ENCODE results near the gene GFRA1.
"Not testable (repeated sequence)": the region's sequence is repeated elsewhere in the genome, so short reads cannot be mapped to it uniquely, and the experiment has no call there.

Gene GFRA1

DNA sequence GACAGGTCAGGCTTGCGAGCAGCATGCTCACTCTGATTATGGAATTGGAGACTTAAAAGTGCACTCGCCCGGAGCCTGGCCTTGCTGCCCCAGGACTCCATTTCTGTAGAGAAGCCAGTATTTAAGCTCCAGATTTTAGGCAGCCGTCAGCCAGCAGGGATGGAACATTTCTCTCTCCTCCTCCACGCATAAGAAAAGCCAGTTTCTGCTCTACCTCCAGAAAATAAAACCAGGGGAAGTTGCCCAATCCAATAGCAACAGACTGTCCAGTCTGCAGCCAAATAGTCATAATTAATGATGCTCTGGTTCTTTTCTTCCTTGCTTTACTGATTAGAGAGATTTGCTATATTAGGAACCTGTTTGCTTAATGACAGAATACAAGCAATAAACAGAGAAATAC is 203.2 kb downstream of the GFRA1 start:
- Histone ChIP-seq H3K9me3 (ENCODE audit: control insufficient read depth, low read length) (no peaks in the 10 kb centered on the region), H3K4me3 (ENCODE audit: insufficient read depth, low read depth, low read length, poor library complexity, severe bottlenecking) (no peak overlapping the region), H3K4me1 (ENCODE audit: control insufficient read depth, insufficient read depth, low read length, poor library complexity, severe bottlenecking) (no peaks in the 10 kb centered on the region), H3K36me3 (ENCODE audit: control insufficient read depth, insufficient read depth, low read length) (no peaks in the 10 kb centered on the region), H3K27me3 (replicated peaks; ENCODE audit: control insufficient read depth, insufficient read depth, low read length, poor library complexity, severe bottlenecking) (no peaks in the 10 kb centered on the region), H3K27ac (ENCODE audit: insufficient read depth, low read length, poor library complexity, severe bottlenecking) (no peak overlapping the region)
- no peak for DNase-seq

DNA sequence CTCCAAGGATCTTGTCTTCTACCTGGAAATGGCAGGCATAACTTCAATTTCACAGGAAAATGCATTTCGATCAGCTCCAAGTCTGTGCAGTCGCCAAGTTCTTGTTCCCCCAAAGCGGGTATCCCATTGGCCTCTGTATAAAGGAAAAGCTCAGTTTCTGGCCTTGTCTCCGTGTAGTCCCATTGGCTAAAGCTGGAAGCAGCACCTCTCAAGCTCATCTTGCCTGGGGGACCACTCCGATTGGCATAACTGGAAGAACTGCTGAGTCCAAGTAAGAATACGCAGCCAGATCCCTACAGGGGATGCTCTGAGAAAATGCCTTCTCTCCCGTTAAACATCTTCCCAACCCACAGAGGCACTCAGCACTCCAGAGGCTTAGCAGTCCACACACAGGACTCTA is 205.2 kb downstream of the GFRA1 start:
- no peaks in the 10 kb centered on the region for H3K9me3 ChIP-seq (ENCODE audit: control insufficient read depth, low read length)
- no peaks in the 10 kb centered on the region for H3K27me3 ChIP-seq (replicated peaks; ENCODE audit: control insufficient read depth, insufficient read depth, low read length, poor library complexity, severe bottlenecking)
- no peak overlapping the region for H3K4me3 ChIP-seq (ENCODE audit: insufficient read depth, low read depth, low read length, poor library complexity, severe bottlenecking)
- no peak for DNase-seq
- no peaks in the 10 kb centered on the region for H3K4me1 ChIP-seq (ENCODE audit: control insufficient read depth, insufficient read depth, low read length, poor library complexity, severe bottlenecking)
- no peak overlapping the region for H3K27ac ChIP-seq (ENCODE audit: insufficient read depth, low read length, poor library complexity, severe bottlenecking)
- H3K36me3 ChIP-seq (ENCODE audit: control insufficient read depth, insufficient read depth, low read length): no peaks in the 10 kb centered on the region

DNA sequence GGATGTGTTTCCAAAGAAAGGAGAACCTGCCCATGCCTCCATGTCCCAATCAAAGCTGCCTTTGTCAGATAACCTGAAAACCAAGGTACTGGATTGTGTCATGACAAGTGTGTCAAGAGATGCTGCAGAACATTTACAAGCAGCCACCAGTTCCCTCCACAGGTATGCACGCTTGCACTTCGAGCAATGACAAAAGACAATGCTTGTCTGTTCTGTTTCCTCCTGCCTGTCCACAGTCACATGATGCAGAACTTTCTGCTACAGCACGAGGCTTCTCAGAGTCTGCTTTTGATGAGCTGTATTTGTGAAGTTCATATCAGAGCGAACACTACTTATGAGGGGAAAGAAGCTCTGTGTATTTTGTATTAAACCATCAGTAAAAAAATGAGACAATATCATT is 209.9 kb downstream of the GFRA1 start:
- H3K4me3 ChIP-seq (ENCODE audit: insufficient read depth, low read depth, low read length, poor library complexity, severe bottlenecking): no peak overlapping the region
- H3K27me3 ChIP-seq (replicated peaks; ENCODE audit: control insufficient read depth, insufficient read depth, low read length, poor library complexity, severe bottlenecking): no peaks in the 10 kb centered on the region
- no peaks in the 10 kb centered on the region for H3K4me1 ChIP-seq (ENCODE audit: control insufficient read depth, insufficient read depth, low read length, poor library complexity, severe bottlenecking)
- no peak for DNase-seq
- no peaks in the 10 kb centered on the region for H3K9me3 ChIP-seq (ENCODE audit: control insufficient read depth, low read length)
- H3K27ac ChIP-seq (ENCODE audit: insufficient read depth, low read length, poor library complexity, severe bottlenecking): no peak overlapping the region
- no peaks in the 10 kb centered on the region for H3K36me3 ChIP-seq (ENCODE audit: control insufficient read depth, insufficient read depth, low read length)

DNA sequence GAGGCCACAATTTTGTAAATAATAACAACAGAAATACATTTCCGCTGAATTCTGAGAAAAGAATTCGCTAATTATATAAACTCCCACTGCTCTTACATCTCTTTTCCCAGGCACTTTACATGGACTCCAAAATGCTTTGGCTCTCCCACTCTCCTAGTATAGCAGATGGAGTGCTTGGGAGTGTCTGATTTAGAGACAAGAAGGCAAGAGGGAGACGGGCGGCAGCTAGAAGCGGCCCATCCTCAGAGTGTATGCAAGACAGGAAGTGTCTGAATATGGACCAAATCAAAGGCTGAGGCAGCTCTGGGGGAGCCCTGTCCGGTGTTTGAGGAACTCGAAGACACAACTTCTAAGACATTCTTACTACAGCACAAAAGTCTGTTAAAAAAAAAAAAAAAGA is 212.1 kb downstream of the GFRA1 start:
- H3K9me3 ChIP-seq (ENCODE audit: control insufficient read depth, low read length): no peaks in the 10 kb centered on the region
- H3K4me3 ChIP-seq (ENCODE audit: insufficient read depth, low read depth, low read length, poor library complexity, severe bottlenecking): no peak overlapping the region
- H3K4me1 ChIP-seq (ENCODE audit: control insufficient read depth, insufficient read depth, low read length, poor library complexity, severe bottlenecking): no peaks in the 10 kb centered on the region
- no peak for DNase-seq
- H3K27me3 ChIP-seq (replicated peaks; ENCODE audit: control insufficient read depth, insufficient read depth, low read length, poor library complexity, severe bottlenecking): no peaks in the 10 kb centered on the region
- H3K36me3 ChIP-seq (ENCODE audit: control insufficient read depth, insufficient read depth, low read length): no peaks in the 10 kb centered on the region
- no peak overlapping the region for H3K27ac ChIP-seq (ENCODE audit: insufficient read depth, low read length, poor library complexity, severe bottlenecking)

GRCh38 chr10:116059320-116059719 is 213.7 kb downstream of the GFRA1 start:
- H3K4me3 ChIP-seq (ENCODE audit: insufficient read depth, low read depth, low read length, poor library complexity, severe bottlenecking): no peak overlapping the region
- no peak for DNase-seq
- H3K27ac ChIP-seq (ENCODE audit: insufficient read depth, low read length, poor library complexity, severe bottlenecking): no peak overlapping the region
- H3K9me3 ChIP-seq (ENCODE audit: control insufficient read depth, low read length): no peaks in the 10 kb centered on the region
- no peaks in the 10 kb centered on the region for H3K36me3 ChIP-seq (ENCODE audit: control insufficient read depth, insufficient read depth, low read length)
- no peaks in the 10 kb centered on the region for H3K4me1 ChIP-seq (ENCODE audit: control insufficient read depth, insufficient read depth, low read length, poor library complexity, severe bottlenecking)
- H3K27me3 ChIP-seq (replicated peaks; ENCODE audit: control insufficient read depth, insufficient read depth, low read length, poor library complexity, severe bottlenecking): no peaks in the 10 kb centered on the region

DNA sequence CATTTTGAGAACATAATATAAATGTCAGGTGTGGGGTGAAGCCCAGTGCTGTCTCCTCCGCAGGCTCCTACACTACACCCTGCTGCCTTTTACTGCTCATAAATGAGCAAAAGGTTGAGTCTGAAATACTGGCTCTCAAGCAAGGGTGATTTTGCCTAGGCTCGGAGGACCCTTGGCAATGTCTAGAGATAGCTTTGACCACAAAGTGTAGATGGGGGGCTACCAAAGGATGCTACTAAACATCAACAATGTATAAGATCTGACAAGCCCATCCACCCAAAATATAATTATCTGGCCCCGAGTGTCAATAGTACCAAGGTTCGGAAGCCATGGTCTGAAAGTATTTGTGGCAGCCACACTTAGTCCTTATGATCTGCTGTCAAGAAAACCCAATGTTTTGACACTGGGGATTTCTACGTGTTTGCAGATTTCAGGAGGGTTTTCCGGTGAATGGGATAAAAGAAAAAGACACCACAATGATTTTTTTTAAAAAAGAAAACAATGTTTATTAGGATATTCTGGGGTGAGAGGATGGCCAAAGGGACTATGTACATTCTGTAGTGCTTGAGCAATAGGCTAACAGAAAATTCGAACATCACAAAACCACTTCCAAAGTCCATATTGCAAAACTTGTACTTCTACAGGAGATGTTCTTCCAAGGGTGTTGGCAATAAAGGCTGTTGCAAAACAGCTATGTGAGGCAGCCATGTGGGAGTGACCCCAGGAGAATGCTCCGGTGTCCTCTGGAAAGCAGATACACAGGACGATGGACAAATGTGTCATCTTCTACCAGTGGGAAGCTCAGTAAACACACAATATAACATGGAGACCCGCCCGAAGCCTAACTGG is 216.3 kb downstream of the GFRA1 start:
- no peaks in the 10 kb centered on the region for H3K36me3 ChIP-seq (ENCODE audit: control insufficient read depth, insufficient read depth, low read length)
- no peaks in the 10 kb centered on the region for H3K27me3 ChIP-seq (replicated peaks; ENCODE audit: control insufficient read depth, insufficient read depth, low read length, poor library complexity, severe bottlenecking)
- no peak overlapping the region for H3K27ac ChIP-seq (ENCODE audit: insufficient read depth, low read length, poor library complexity, severe bottlenecking)
- no peak overlapping the region for H3K4me3 ChIP-seq (ENCODE audit: insufficient read depth, low read depth, low read length, poor library complexity, severe bottlenecking)
- no peaks in the 10 kb centered on the region for H3K9me3 ChIP-seq (ENCODE audit: control insufficient read depth, low read length)
- no peaks in the 10 kb centered on the region for H3K4me1 ChIP-seq (ENCODE audit: control insufficient read depth, insufficient read depth, low read length, poor library complexity, severe bottlenecking)
- no peak for DNase-seq

DNA sequence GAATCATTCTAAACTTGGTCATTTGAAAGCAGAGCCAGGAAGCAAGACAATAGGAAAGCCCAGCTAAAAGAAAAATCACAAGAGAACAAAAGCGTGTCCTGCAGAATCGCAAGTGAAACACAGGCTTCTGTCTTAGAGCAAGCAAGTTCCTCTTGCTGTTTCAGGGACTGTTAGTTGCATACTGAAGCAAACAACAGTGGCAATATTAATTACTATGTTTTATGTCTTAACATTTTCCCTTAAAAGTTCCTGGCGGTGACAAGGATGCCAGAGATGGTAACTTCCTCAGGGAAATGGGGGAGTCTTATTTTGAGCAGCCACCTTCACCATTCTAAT is 217.1 kb downstream of the GFRA1 start:
- Histone ChIP-seq H3K4me1 (ENCODE audit: control insufficient read depth, insufficient read depth, low read length, poor library complexity, severe bottlenecking) (no peaks in the 10 kb centered on the region), H3K36me3 (ENCODE audit: control insufficient read depth, insufficient read depth, low read length) (no peaks in the 10 kb centered on the region), H3K9me3 (ENCODE audit: control insufficient read depth, low read length) (no peaks in the 10 kb centered on the region), H3K27ac (ENCODE audit: insufficient read depth, low read length, poor library complexity, severe bottlenecking) (no peak overlapping the region), H3K4me3 (ENCODE audit: insufficient read depth, low read depth, low read length, poor library complexity, severe bottlenecking) (no peak overlapping the region), H3K27me3 (replicated peaks; ENCODE audit: control insufficient read depth, insufficient read depth, low read length, poor library complexity, severe bottlenecking) (no peaks in the 10 kb centered on the region)
- no peak for DNase-seq

DNA sequence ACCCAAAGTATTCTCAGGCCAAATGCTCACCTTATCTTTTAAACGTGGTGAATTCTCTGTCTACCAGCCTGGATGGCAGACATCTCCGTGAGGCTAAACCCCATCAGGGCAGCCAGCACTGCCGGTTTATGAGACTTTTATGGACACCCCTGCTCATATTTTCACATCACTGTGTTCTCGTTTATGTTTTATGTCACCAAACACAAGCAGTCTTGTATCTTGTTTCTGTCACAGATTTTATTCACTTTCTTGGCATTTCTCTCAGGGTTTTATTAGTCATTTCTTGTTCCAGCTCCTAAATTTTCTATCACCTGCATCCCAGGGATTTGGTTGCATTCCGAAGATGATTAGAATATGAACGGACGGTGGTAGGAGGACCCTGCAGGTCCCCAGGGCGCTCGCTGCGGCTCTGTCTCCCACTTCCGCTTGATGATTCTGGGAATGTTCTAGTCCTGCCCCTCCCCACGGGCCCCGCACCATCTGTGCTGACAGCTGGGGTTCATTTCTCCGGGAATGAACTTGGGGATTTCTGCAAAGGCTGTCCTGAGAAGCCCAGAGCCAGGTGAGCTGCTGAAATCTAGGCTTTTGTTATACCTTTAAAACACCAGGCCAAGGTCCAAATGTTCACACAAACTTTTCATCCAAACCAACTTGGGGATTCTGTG is 217.6 kb downstream of the GFRA1 start:
- H3K27ac ChIP-seq (ENCODE audit: insufficient read depth, low read length, poor library complexity, severe bottlenecking): no peak overlapping the region
- H3K9me3 ChIP-seq (ENCODE audit: control insufficient read depth, low read length): no peaks in the 10 kb centered on the region
- no peaks in the 10 kb centered on the region for H3K27me3 ChIP-seq (replicated peaks; ENCODE audit: control insufficient read depth, insufficient read depth, low read length, poor library complexity, severe bottlenecking)
- DNase-seq: no peak
- no peak overlapping the region for H3K4me3 ChIP-seq (ENCODE audit: insufficient read depth, low read depth, low read length, poor library complexity, severe bottlenecking)
- no peaks in the 10 kb centered on the region for H3K36me3 ChIP-seq (ENCODE audit: control insufficient read depth, insufficient read depth, low read length)
- H3K4me1 ChIP-seq (ENCODE audit: control insufficient read depth, insufficient read depth, low read length, poor library complexity, severe bottlenecking): no peaks in the 10 kb centered on the region

DNA sequence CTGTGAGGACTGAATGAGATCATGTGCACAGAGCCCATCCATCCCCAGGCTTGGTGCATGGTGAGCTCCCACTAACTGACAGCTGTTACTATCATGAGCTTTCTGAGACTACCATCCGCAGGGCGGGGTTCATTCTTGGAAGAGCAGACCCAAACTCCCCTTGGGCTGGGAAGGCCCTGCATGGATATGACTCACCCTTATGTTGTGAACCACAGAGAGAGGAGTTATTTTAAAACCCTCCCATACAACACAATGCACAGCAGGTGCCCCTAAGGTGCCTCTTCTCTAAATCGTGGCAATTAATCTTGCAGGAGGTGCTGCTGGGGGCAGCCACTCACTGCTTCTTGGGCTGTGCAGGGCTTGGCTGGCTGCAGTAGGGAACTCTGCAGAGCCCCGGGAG is 219.1 kb downstream of the GFRA1 start:
- H3K9me3 ChIP-seq (ENCODE audit: control insufficient read depth, low read length): no peaks in the 10 kb centered on the region
- H3K4me1 ChIP-seq (ENCODE audit: control insufficient read depth, insufficient read depth, low read length, poor library complexity, severe bottlenecking): no peaks in the 10 kb centered on the region
- no peaks in the 10 kb centered on the region for H3K27me3 ChIP-seq (replicated peaks; ENCODE audit: control insufficient read depth, insufficient read depth, low read length, poor library complexity, severe bottlenecking)
- no peak overlapping the region for H3K27ac ChIP-seq (ENCODE audit: insufficient read depth, low read length, poor library complexity, severe bottlenecking)
- DNase-seq: no peak
- no peaks in the 10 kb centered on the region for H3K36me3 ChIP-seq (ENCODE audit: control insufficient read depth, insufficient read depth, low read length)
- H3K4me3 ChIP-seq (ENCODE audit: insufficient read depth, low read depth, low read length, poor library complexity, severe bottlenecking): no peak overlapping the region

DNA sequence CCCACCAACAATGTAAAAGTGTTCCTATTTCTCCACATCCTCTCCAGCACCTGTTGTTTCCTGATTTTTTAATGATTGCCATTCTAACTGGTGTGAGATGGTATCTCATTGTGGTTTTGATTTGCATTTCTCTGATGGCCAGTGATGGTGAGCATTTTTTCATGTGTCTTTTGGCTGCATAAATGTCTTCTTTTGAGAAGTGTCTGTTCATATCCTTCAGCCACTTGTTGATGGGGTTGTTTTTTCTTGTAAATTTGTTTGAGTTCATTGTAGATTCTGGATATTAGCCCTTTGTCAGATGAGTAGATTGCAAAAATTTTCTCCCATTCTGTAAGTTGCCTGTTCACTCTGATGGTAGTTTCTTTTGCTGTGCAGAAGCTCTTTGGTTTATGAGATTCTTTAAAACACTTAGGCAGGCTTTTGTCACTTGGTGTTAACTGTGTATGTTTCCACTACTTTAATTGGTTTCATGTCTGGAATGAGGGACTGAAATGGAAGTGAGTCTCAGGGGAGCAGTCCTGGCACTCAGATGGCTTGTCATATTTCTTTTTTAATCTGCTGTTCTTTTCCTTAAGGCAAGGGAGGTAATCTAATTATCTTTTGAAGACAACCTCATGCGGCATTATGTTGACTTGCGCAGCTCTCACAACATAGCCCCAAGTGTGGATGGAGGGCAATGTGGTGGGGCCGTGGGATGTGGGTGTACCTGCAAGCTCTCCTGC is 219.8 kb downstream of the GFRA1 start:
- not testable (repeated sequence) for H3K27me3 ChIP-seq (replicated peaks; ENCODE audit: control insufficient read depth, insufficient read depth, low read length, poor library complexity, severe bottlenecking); H3K9me3 ChIP-seq (ENCODE audit: control insufficient read depth, low read length); DNase-seq; H3K36me3 ChIP-seq (ENCODE audit: control insufficient read depth, insufficient read depth, low read length); H3K4me1 ChIP-seq (ENCODE audit: control insufficient read depth, insufficient read depth, low read length, poor library complexity, severe bottlenecking); H3K4me3 ChIP-seq (ENCODE audit: insufficient read depth, low read depth, low read length, poor library complexity, severe bottlenecking); H3K27ac ChIP-seq (ENCODE audit: insufficient read depth, low read length, poor library complexity, severe bottlenecking)

Measured in effector memory CD4-positive, alpha-beta T cell (primary cell).